Astrocyte (in vitro differentiated cells and primary cell): ENCODE results near the gene FNDC5. TPM values are rescaled to one million over a fixed set of nuclear protein-coding genes. Genes with fewer than 3 reads are reported as not detected.

Experiments
- DNase-seq: peaks from one replicate; pipeline ENCODE4 v3.0.0-alpha.2; 2010; ENCODE audit warnings: low read depth
- FAIRE-seq: peaks from 2 replicates; lab custom pipeline; 2011; peaks lifted over from hg19 to GRCh38; lab: Jason Lieb, UNC
- H2AFZ ChIP-seq: 2 replicates; pipeline ENCODE4 v1.6.0; 2012; ENCODE audit warnings: low read depth, low read length, inconsistent platforms
- H3K27ac ChIP-seq: 2 replicates; pipeline ENCODE4 v1.5.1; 2011; ENCODE audit warnings: low read depth, low read length, inconsistent platforms
- H3K27me3 ChIP-seq: 2 replicates; pipeline ENCODE4 v1.6.0; 2011; ENCODE audit warnings: low read length, inconsistent platforms; ENCODE audit not compliant: insufficient read depth
- H3K36me3 ChIP-seq: 2 replicates; pipeline ENCODE4 v1.5.1; 2011; ENCODE audit warnings: low read length, inconsistent platforms; ENCODE audit not compliant: insufficient read depth
- H3K4me1 ChIP-seq: 2 replicates; pipeline ENCODE4 v1.5.1; 2011; ENCODE audit warnings: low read length, inconsistent platforms; ENCODE audit not compliant: insufficient read depth
- H3K4me2 ChIP-seq: 2 replicates; pipeline ENCODE4 v1.6.0; 2012; ENCODE audit warnings: low read length, inconsistent platforms
- H3K4me3 ChIP-seq: 2 replicates; pipeline ENCODE4 v1.5.1; 2011; ENCODE audit warnings: low read depth, mild to moderate bottlenecking, low read length, inconsistent platforms; ENCODE audit not compliant: insufficient read depth
- H3K79me2 ChIP-seq: 2 replicates; pipeline ENCODE4 v1.6.0; 2012; ENCODE audit warnings: mild to moderate bottlenecking, low read length, inconsistent platforms; ENCODE audit not compliant: insufficient read depth
- H3K9ac ChIP-seq: 2 replicates; pipeline ENCODE4 v1.6.0; 2012; ENCODE audit warnings: mild to moderate bottlenecking, low read length, inconsistent platforms
- H3K9me3 ChIP-seq: 2 replicates; pipeline ENCODE4 v1.5.1; 2012; ENCODE audit warnings: low read depth, mild to moderate bottlenecking, low read length, inconsistent platforms; ENCODE audit not compliant: insufficient read depth
- H4K20me1 ChIP-seq: 2 replicates; pipeline ENCODE4 v1.6.0; 2012; ENCODE audit warnings: low read length, inconsistent platforms; ENCODE audit not compliant: insufficient read depth
- H3K27ac Mint-ChIP-seq: one replicate; pipeline ENCODE4 v1.8.0; 2021; ENCODE audit warnings: mild to moderate bottlenecking, mixed read lengths; ENCODE audit not compliant: unreplicated experiment
- H3K27me3 Mint-ChIP-seq: one replicate; pipeline ENCODE4 v1.8.0; 2021; ENCODE audit warnings: low read depth, mixed read lengths; ENCODE audit not compliant: unreplicated experiment
- H3K36me3 Mint-ChIP-seq: one replicate; pipeline ENCODE4 v1.8.0; 2021; ENCODE audit warnings: low read depth, mixed read lengths; ENCODE audit not compliant: unreplicated experiment
- H3K4me1 Mint-ChIP-seq: one replicate; pipeline ENCODE4 v1.8.0; 2021; ENCODE audit warnings: low read depth, mixed read lengths; ENCODE audit not compliant: unreplicated experiment
- H3K4me3 Mint-ChIP-seq: one replicate; pipeline ENCODE4 v1.8.0; 2021; ENCODE audit warnings: mild to moderate bottlenecking, moderate library complexity, mixed read lengths; ENCODE audit not compliant: unreplicated experiment
- H3K9me3 Mint-ChIP-seq: one replicate; pipeline ENCODE4 v1.8.0; 2021; ENCODE audit warnings: mild to moderate bottlenecking, mixed read lengths; ENCODE audit not compliant: unreplicated experiment
- CTCF ChIP-seq: IDR thresholded peaks from 2 replicates; pipeline ENCODE4 v1.5.1; 2011; ENCODE audit warnings: low read depth, mild to moderate bottlenecking, inconsistent platforms, low read length, moderate library complexity; ENCODE audit not compliant: insufficient read depth
- EZH2 ChIP-seq: IDR thresholded peaks from 2 replicates; pipeline ENCODE4 v1.6.1; 2012; ENCODE audit warnings: mild to moderate bottlenecking, low read length, inconsistent platforms; ENCODE audit not compliant: insufficient read depth
- total RNA-seq: library from RNA; stranded (reverse); gene quantifications from 2 replicates; pipeline ENCODE4 v1.2.1, GENCODE V29; 2021

FNDC5 gene
- total RNA-seq, 1 donor from 2014 or later = 0.39 TPM

GRCh38 chr1:32888677-32889420, 18.1 kb upstream of the FNDC5 start:
- H3K36me3 Mint-ChIP-seq = peaks cover 5% of the 10 kb centered on the region
- no peaks in the 10 kb centered on the region for H3K36me3 ChIP-seq

GRCh38 chr1:32888134-32888533, 17.4 kb upstream of the FNDC5 start:
- H3K9me3 ChIP-seq = no peaks in the 10 kb centered on the region
- H3K4me1 ChIP-seq = no peaks in the 10 kb centered on the region
- Mint-ChIP-seq H3K27me3 (peaks cover 71% of the 10 kb centered on the region), H3K27ac (no peak overlapping the region), H3K9me3 (peaks cover 5% of the 10 kb centered on the region), H3K4me1 (peaks cover 6% of the 10 kb centered on the region), H3K36me3 (peaks cover 5% of the 10 kb centered on the region), H3K4me3 (no peak overlapping the region)
- no peak overlapping the region for H2AFZ ChIP-seq
- no peak overlapping the region for H3K4me2 ChIP-seq
- no peak for DNase-seq
- no peak overlapping the region for H3K9ac ChIP-seq
- H3K27ac ChIP-seq = no peak overlapping the region
- H3K4me3 ChIP-seq = no peak overlapping the region
- no peaks in the 10 kb centered on the region for H4K20me1 ChIP-seq
- H3K36me3 ChIP-seq = no peaks in the 10 kb centered on the region
- H3K79me2 ChIP-seq = no peaks in the 10 kb centered on the region
- H3K27me3 ChIP-seq = peaks cover 42% of the 10 kb centered on the region
- no peak for FAIRE-seq
- no peak for TF ChIP-seq EZH2
- no peak for TF ChIP-seq CTCF

More at GRCh38 chr1:32888677-32889420, 18.1 kb upstream of the FNDC5 start:
- Histone ChIP-seq H3K4me3 (no peak overlapping the region), H3K9me3 (no peaks in the 10 kb centered on the region), H3K9ac (no peak overlapping the region), H3K4me2 (no peak overlapping the region), H3K79me2 (no peaks in the 10 kb centered on the region), H3K27ac (no peak overlapping the region), H4K20me1 (no peaks in the 10 kb centered on the region), H2AFZ (no peak overlapping the region), H3K27me3 (peaks cover 42% of the 10 kb centered on the region), H3K4me1 (no peaks in the 10 kb centered on the region)
- peaks cover 2% of the 10 kb centered on the region for H3K9me3 Mint-ChIP-seq
- H3K27me3 Mint-ChIP-seq = peaks cover 71% of the 10 kb centered on the region
- H3K27ac Mint-ChIP-seq = no peak overlapping the region
- DNase-seq (no peak), FAIRE-seq (no peak)
- no peak overlapping the region for H3K4me3 Mint-ChIP-seq
- TF ChIP-seq CTCF (no peak), EZH2 (no peak)
- H3K4me1 Mint-ChIP-seq = peaks cover 4% of the 10 kb centered on the region

GRCh38 chr1:32887623-32888022, 16.9 kb upstream of the FNDC5 start:
- Mint-ChIP-seq H3K9me3 (peaks cover 5% of the 10 kb centered on the region), H3K27ac (no peak overlapping the region), H3K36me3 (peaks cover 5% of the 10 kb centered on the region), H3K4me1 (peaks cover 5% of the 10 kb centered on the region), H3K4me3 (no peak overlapping the region), H3K27me3 (peaks cover 70% of the 10 kb centered on the region)
- DNase-seq = no peak
- Histone ChIP-seq H3K36me3 (no peaks in the 10 kb centered on the region), H3K79me2 (no peaks in the 10 kb centered on the region), H3K4me3 (no peak overlapping the region), H3K4me2 (no peak overlapping the region), H3K27ac (no peak overlapping the region), H3K9ac (no peak overlapping the region), H3K9me3 (no peaks in the 10 kb centered on the region), H3K27me3 (peaks cover 40% of the 10 kb centered on the region), H4K20me1 (no peaks in the 10 kb centered on the region), H3K4me1 (no peaks in the 10 kb centered on the region), H2AFZ (no peak overlapping the region)
- TF ChIP-seq CTCF (no peak), EZH2 (no peak)
- no peak for FAIRE-seq
